GM18907 (cell line): ENCODE results near the gene CDPF1.

Experiments
- ATAC-seq: cut with Tn5 transposase; IDR thresholded peaks from one replicate; pipeline ENCODE4 v1.9.1; 2021; ENCODE audit warnings: mild to moderate bottlenecking, moderate library complexity; ENCODE audit not compliant: unreplicated experiment

The CDPF1 gene

DNA sequence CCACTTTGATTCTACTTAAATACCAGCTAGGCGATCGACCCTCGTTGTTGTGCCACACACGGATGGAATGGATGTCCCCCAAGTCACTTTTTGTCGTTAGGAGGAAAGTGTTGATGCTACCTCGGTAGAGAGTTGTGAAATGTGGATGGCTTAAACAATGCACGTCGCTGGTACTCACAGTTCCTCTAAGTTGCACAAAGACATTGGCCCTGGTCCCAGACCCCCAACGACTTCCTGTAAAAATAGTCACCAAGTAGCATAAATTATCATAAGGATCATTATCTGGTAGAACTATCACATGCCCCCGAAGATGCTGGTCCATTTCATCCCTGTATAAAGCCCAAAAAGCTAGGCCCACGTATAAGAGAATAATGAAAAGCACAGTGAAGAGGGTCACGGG lies 9.3 kb upstream of the CDPF1 start:
- no peak for ATAC-seq

DNA sequence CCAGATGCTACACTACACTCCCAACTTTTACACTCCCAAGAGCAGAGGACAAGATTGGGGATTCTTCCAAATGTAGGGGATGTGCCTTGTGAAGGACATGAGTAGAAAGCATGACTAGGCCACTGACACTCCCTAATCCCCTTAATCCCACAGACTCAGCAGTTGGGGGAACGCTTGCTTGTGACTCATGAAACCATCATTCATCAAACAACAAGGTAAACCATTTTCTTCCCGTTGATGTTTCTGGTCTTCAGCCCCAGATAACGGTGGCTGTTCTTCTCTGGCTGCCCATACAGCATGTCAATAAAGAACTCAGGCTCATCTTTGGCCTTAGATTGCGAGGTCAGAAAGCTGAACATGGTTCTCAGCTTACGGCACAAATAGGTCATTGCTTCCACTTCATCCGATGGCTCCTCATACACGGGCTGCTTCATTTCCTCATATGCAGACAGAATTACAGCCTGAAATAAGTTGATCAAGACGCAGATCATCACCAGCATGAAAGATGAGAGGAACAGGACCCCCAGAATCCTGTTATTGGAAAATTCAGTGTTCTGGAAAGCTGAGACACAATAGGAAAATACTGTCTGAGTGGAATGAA lies 6.4 kb upstream of the CDPF1 start:
- ATAC-seq, result no peak

DNA sequence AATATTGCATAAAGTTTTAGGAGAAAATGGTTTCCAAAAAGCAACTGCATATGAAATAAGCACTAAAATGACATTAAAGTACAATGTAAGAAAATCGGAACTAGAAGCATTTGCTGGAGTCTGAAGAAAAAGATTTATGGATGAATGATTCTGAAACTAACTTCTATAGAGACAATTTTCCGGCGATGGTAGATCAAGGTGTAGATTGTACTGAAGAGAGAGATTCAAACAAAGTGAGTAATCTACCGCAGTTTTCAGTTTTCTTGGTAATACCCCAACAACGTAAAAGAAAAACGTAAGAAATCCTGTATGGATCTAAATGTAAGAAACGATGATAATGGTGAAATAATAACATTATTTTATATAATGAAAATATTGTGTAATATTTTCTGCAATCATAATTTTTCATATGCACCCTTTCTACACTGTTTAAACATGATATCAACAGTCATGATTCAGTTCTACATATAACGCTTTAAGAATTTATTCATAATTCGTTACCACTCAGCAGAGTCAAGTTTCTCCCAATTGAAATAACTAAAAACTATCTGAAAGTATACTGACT lies 1.8 kb upstream of the CDPF1 start:
- no peak for ATAC-seq

- no peak for ATAC-seq
Observed at GRCh38 chr22:46251266-46251665, 1.2 kb upstream of the CDPF1 start.

DNA sequence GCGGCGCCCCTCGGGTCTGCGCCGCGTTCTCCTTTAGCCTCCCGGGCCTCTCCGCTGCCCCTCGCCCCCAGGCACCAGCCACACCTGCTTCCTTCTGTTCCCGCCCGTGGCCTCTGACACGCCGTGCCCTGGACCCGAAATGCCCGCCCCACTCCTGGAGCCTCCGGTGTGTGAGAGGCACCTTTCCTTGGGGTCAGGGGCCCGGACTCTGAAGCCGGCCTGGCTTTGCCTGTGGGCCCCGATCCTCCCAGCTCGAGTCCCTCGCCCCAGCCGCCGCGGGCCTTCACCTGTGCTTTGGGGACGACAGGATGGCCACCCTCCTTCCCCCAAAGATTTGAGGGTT lies 661 bp upstream of the CDPF1 start:
- peak; percentile 20 for ATAC-seq

DNA sequence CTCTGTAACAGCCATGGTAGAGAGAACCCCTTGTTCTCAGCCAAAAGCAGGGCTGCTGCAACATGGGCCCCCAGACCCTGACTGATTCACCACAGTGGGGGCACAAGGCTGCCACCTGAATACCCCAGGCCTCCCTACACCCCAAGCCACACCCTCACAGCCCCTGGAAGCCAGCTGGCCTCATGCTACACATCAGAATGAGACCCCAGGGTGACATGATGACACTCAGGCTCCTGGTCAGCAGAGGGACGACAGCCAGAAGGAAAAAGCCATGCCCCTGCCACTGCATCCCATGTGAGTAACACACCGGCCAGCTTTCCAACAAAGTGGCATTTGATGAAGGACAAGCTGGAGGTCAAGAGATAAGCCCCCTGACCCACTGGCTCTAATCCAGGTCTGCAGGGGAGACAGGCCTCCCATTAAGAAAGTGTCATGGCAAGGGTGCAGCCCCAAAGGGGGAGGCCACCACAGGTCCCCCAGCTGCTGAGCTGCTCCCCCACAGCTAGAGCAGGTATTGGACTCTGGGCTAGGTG lies 2.6 kb downstream of the CDPF1 start:
- no peak for ATAC-seq

DNA sequence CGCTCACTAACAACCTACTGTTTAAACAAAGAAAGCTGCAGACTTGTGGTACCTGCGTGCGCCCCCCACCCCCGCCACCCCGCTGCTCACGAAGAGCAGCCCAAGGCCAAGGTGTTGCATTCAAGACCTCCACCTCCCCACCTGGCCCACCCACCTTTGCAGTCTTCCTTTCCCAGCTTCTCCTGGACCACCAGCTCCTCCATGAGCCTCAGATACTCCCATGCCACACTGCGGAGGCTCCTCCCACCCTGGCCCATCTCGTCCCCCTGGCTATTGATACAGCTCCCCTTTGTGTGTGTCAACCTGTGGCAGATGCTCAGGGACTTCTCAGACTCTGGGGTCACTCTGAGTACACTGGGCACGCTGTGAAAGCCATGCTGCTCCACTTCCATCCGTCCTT lies 3.9 kb downstream of the CDPF1 start:
- no peak for ATAC-seq

DNA sequence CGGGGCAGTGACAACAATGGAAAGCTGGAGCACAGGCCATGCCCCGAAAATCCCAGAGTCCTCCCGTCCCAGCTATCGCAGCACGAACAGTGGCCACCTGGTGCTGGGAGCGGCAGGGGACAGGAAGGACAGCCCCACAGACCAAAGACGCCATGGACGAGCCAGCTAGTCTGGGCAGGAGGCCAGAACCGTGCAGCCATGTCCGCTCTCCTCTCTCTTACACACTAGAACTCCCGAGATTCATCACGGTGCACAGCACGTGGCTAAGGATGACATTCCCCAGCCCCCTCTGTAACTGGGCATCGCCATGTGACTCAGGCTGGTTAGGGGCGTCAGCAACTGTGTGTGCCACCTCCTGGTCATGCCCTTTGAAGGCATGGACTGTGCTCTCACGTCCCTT lies 4.6 kb downstream of the CDPF1 start:
- ATAC-seq, result no peak

DNA sequence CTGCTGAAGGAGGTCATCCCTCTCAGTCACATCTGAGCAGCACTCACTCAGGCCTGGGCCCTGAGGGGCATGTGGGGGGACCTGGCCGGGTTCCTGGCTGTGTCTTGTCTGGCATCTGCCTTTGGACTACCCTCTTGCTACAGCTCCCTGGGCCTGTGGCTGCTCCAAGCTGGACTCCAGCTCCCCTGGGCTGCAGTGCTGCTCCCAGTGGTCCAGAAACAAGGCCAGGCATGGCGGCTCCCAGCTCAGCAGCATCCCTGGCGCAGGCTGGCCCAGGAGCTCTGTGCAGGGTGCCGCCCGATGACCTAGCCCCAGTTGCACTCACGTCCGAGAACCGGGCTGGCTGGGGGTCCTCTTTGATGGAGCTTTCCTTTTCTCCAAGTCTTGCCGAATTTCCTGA lies 5.3 kb downstream of the CDPF1 start:
- ATAC-seq, result no peak

DNA sequence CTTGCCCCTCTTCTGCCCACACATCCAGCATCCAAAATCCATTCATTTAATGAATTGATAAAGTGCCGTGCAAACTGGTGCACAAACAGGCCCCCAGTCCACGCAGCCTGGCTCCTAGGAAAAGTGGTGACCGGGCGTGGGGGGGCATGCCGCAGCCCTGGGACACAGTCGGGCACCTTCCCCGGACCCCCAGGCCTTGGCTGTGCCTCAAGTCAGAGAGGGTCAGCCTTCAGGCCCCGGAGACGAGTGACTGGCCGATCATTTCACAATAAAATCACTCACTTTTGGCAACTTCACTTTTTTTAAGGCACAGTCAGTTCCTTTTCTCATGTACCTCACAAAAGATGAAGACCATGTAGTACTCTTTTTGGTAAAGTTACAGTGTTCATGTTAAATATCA lies 8.0 kb downstream of the CDPF1 start:
- no peak for ATAC-seq

DNA sequence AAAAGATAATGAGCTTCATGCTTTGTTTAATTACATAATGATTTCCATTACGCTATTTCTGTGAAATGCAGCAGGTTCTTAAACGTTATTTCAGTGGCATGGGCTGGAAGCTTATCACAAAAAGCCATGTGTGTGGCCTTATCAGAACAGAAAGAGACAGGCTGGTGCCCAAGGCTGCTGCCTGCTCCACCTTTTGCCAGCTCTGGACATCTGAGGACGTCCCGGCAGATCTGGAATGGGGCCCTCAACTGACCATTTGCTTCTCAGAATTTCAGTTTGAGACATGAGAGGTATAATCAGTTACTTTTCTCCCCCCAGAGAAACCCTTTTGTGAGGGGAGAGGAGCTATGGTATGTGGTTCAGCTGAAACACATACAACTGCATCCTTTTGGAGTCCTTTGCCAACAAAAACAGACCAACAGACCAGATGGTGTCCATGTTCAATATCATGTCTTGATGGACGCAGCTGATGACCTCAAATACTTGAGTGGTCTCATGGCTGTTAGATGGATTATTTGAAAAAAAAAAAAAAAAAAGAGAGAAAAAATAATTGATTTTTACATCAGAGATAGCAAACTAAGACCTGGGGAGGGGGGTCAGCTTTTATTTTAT lies 8.6 kb downstream of the CDPF1 start:
- no peak for ATAC-seq

- no peak for ATAC-seq
Observed at GRCh38 chr22:46240907-46241306, 9.2 kb downstream of the CDPF1 start.

GRCh38 chr22:46240506-46240905 lies 9.6 kb downstream of the CDPF1 start:
- ATAC-seq, result no peak

DNA sequence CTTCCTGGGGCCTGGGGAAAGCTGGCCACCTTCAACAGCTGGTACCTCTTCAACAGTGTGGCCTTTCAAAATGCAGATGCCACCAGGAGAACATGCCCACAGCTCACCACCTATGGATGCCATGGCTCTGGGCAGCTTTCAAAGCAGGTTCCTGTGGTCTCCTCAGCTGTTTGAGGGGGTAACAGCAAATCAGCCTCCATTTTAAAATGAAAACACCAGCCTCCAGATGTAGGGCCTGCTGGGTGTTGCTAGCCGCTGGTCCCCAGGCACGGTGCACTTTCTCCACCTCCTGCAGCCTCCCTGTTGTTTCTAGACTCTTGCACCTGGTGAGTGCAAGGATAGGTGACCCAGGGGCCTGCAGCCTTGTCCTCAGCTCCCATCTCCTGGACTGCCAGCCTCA lies 10.0 kb downstream of the CDPF1 start:
- no peak for ATAC-seq

DNA sequence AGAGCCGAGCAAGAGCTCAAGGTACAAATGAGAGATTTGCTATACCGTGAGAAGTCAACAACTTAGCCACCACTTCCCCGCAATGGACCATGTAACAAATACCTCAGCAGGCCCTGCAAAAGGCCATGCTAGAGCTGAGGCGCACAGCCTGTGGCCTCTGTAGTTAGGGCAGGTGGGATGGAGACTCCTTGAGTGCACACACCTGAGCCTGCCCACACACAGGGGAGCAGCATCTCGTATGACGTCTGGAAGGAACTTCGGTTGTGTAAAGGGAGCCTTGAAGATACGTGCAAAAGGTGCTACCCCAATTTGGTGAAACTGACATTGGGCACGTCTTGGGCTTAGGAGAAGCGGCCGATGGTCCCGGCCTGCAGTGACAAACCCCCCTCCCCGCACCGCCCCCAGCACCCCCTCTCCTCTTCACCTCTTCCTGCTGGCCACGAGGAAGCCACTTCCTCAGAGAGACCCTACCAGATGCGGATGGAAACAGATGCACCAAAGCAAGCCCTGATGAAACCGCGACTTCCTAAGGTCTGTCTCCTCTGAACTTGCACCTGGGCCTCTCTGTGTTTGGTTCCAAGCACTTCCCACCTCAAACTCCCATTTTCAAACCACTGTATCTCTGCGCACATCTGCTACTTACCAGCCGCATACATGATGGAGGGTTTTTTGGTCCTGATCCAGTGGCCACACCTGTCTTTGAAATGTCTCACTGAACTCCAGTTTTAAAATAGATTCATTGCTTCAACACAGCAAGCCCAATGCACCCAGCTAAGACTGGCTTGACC lies 10.6 kb downstream of the CDPF1 start:
- ATAC-seq, result no peak

- ATAC-seq, result no peak
Observed at GRCh38 chr22:46238541-46238940, 11.6 kb downstream of the CDPF1 start.

DNA sequence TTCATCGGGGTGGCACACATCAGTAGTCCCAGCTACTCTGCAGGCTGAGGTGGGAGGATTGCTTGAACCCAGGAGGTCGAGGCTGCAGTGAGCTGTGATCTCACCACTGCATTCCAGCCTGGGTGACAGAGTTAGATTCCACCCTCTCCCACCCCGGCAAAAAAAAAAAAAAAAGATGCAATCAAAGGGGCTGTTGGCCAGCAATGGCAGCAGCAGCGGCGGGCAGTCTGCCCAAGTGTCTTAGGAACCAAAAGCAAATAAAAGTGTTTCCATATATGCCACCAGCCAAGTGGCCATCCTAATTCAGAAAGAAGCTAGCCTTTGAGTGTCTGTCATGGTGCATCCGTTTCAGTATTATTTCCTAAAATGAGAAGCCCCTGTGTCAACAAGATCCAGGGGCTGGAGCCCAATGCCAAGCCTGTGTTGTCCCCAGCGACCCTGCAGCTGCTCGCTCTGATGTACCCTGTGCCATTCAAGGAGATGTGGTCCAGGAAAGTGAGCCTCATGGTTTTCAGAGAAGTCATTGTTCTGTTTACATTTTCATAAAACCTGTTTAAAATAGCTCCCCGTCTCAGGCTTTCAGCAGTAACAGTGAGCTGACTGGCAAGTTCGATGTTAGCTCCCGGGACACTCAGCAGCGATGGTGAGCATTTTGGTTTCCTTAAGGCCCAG lies 12.5 kb downstream of the CDPF1 start:
- no peak for ATAC-seq

GRCh38 chr22:46234969-46235368 lies 15.1 kb downstream of the CDPF1 start:
- ATAC-seq, result no peak

DNA sequence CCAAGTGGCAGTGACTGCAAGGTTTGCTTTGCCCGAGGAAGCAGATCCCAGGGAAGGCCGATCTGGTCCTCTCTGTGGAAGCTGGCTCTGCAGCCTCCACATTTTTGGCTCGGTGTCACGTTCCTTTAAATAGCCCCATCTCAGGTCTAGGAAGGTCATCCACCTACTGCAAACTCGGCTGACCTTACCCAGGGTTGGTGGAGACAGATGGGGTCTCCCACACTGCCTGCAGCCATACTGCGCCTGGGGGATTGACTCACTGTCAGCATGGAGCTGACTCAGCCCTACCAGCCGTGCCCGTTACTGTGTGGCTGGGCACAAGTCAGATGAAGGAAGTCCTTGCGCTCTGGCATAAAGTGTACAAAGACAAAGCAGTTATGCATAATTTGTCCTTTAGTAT lies 16.9 kb downstream of the CDPF1 start:
- ATAC-seq, result no peak

DNA sequence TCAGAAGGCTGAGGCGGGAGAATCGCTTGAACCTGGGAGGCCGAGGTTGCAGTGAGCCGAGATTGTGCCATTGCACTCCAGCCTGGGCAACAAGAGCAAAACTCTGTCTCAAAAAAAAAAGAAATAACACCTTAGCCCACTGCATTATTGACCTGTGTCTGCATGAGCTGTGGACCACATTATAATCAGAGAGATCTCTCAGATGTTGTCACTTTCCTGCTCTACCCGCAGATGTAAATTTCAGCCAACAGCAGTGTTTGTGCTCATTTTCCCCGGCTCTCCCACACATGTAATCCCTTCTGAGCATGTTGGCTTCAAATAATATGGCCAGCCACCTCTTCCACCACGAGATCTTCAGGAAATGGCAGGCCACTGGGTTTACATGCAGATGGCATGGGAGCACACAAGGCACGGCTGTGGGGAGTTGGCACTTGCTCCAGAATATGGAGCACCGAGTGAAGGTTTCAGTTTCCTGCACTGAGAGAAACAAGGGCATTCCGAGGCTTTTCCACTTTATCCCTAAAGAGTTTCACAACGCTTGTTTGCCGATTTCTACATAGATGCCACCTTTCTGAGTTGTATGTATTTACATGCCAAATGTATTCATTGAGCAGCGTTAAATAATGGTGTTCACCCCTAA lies 19.7 kb downstream of the CDPF1 start:
- ATAC-seq, result no peak

DNA sequence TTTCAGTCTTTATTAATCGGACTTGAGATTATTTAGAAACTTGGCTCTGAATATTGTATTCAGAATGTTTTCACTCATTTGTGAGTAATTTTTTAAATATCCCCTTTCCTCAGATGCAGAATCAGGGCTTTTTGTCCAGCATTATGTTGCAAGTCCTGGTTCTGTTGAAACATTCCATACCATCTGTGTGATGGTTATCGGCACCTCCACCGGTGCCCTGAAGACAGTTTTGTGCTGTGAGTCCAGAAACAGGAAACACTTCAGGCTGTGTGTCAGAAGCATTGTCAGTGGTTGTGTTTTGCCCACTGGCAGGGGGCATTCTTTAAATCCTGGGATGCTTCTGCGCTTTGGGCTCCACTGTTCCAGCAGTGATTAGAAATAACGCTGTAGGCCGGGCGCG lies 20.4 kb downstream of the CDPF1 start:
- no peak for ATAC-seq
